H1 (cell line): Measurements from ENCODE around the gene ADAMTS9. TPM values are rescaled to one million over a fixed set of nuclear protein-coding genes. Genes with fewer than 3 reads are reported as not detected.
A peak's percentile ranks its signal among the peaks of the same experiment; 100 is the strongest.

Experiments used
- CTCF ChIA-PET: fragments of 300-600 bp; sonication (Branson Sonifier 250); formaldehyde crosslinking; loops from one replicate; lab custom pipeline; 2021; ENCODE audit not compliant: partially characterized antibody; lab: Charles Lee
- POLR2A ChIA-PET: fragments of 300-600 bp; sonication (Branson Sonifier 250); formaldehyde crosslinking; loops from one replicate; lab custom pipeline; 2021; ENCODE audit warnings: inconsistent platforms; ENCODE audit not compliant: partially characterized antibody; lab: Charles Lee
- DNase-seq, 2 experiments: peaks; one replicate each; pipeline versions ENCODE4 v3.0.0 to v3.0.0-alpha.2; 2010 to 2022; ENCODE audit warnings: low spot score in 2 of 2, low read depth in 1 of 2, mixed read lengths in 1 of 2
- FAIRE-seq: peaks from 2 replicates; lab custom pipeline; 2011; peaks lifted over from hg19 to GRCh38; lab: Jason Lieb, UNC
- H2AFZ ChIP-seq: 2 replicates; pipeline ENCODE4 v1.8.1; 2012; ENCODE audit warnings: low read length, inconsistent platforms
- H2AK5ac ChIP-seq: 2 replicates; pipeline ENCODE4 v1.6.1; 2013; ENCODE audit warnings: low read depth, low read length
- H2BK120ac ChIP-seq: replicated peaks from 2 replicates; pipeline ENCODE3; 2013; ENCODE audit warnings: low read depth, low read length, inconsistent platforms
- H2BK12ac ChIP-seq: 2 replicates; pipeline ENCODE4 v1.6.1; 2013; ENCODE audit warnings: low read depth, low read length
- H2BK15ac ChIP-seq: 2 replicates; pipeline ENCODE4 v1.6.1; 2013; ENCODE audit warnings: low read length
- H2BK20ac ChIP-seq: 2 replicates; pipeline ENCODE4 v1.6.1; 2013; ENCODE audit warnings: low read length
- H2BK5ac ChIP-seq: 2 replicates; pipeline ENCODE4 v1.6.1; 2013; ENCODE audit warnings: low read depth, low read length
- H3K14ac ChIP-seq: 2 replicates; pipeline ENCODE4 v1.6.1; 2013; ENCODE audit warnings: inconsistent platforms; ENCODE audit not compliant: insufficient read length
- H3K18ac ChIP-seq: 2 replicates; pipeline ENCODE4 v1.6.1; 2013; ENCODE audit warnings: low read length; ENCODE audit errors: extremely low read depth
- H3K23ac ChIP-seq: 2 replicates; pipeline ENCODE4 v1.6.1; 2013; ENCODE audit warnings: inconsistent platforms; ENCODE audit not compliant: insufficient read length
- H3K23me2 ChIP-seq: 2 replicates; pipeline ENCODE4 v1.6.1; 2013; ENCODE audit warnings: low read depth, low read length
- H3K27ac ChIP-seq: 2 replicates; pipeline ENCODE4 v1.6.1; 2011; ENCODE audit warnings: low read depth, low read length, inconsistent platforms
- H3K27me3 ChIP-seq, 4 experiments: replicated peaks in 1 of 4; 1 replicate in 1 of 4; 2 replicates in 3 of 4; pipeline versions ENCODE4 v1.6.1 to v1.8.1; 2011 to 2013; ENCODE audit warnings: low read length in 3 of 4, mild to moderate bottlenecking in 3 of 4, inconsistent platforms in 2 of 4, mixed read lengths in 2 of 4, moderate library complexity in 1 of 4; ENCODE audit not compliant: control insufficient read depth in 3 of 4, insufficient read depth in 3 of 4; ENCODE audit errors: extremely low read depth in 1 of 4
- H3K36me3 ChIP-seq, 4 experiments: 2 replicates each; pipeline versions ENCODE4 v1.6.1 to v1.8.1; 2011 to 2013; ENCODE audit warnings: mild to moderate bottlenecking in 4 of 4, low read length in 3 of 4, moderate library complexity in 2 of 4, control low read depth in 1 of 4, inconsistent platforms in 1 of 4; ENCODE audit not compliant: insufficient read depth in 4 of 4, control insufficient read depth in 2 of 4
- H3K4ac ChIP-seq: replicated peaks from 2 replicates; pipeline ENCODE3; 2013; ENCODE audit warnings: low read length, low read depth, mixed read lengths, inconsistent platforms; ENCODE audit not compliant: insufficient read length
- H3K4me1 ChIP-seq, 4 experiments: replicated peaks in 1 of 4; 1 replicate in 1 of 4; 2 replicates in 3 of 4; pipeline versions ENCODE4 v1.6.1 to v1.8.1; 2011 to 2013; ENCODE audit warnings: low read length in 3 of 4, inconsistent platforms in 2 of 4, mixed read lengths in 1 of 4; ENCODE audit not compliant: insufficient read depth in 4 of 4, control insufficient read depth in 3 of 4
- H3K4me2 ChIP-seq, 2 experiments: 2 replicates each; pipeline versions ENCODE4 v1.6.1 to v1.8.1; 2011 to 2013; ENCODE audit warnings: low read depth in 2 of 2, low read length in 2 of 2, control low read depth in 1 of 2, inconsistent platforms in 1 of 2, mild to moderate bottlenecking in 1 of 2; ENCODE audit not compliant: insufficient read depth in 1 of 2
- H3K4me3 ChIP-seq, 4 experiments: fragments of 200-600, 300-600 bp in 1 of 4; sonication (generic), shearing (Covaris generic), sonication (Bioruptor Twin) in 1 of 4; 2 replicates each; pipeline versions ENCODE4 v1.5.1 to v1.8.1; 2011 to 2016; ENCODE audit warnings: low read length in 4 of 4, low read depth in 3 of 4, control low read depth in 2 of 4, inconsistent platforms in 2 of 4, mild to moderate bottlenecking in 2 of 4, mixed read lengths in 1 of 4, moderate library complexity in 1 of 4; ENCODE audit not compliant: insufficient read depth in 2 of 4; ENCODE audit errors: extremely low read depth in 1 of 4
- H3K56ac ChIP-seq: replicated peaks from 2 replicates; pipeline ENCODE3; 2013; ENCODE audit warnings: low read depth, mild to moderate bottlenecking, mixed read lengths, low read length, inconsistent platforms; ENCODE audit not compliant: insufficient read length
- H3K79me1 ChIP-seq: 2 replicates; pipeline ENCODE4 v1.6.1; 2013; ENCODE audit warnings: low read depth, low read length, control low read depth
- H3K79me2 ChIP-seq, 2 experiments: 2 replicates each; pipeline versions ENCODE4 v1.6.1 to v1.8.1; 2012 to 2013; ENCODE audit warnings: low read length in 2 of 2, mild to moderate bottlenecking in 2 of 2, inconsistent platforms in 1 of 2; ENCODE audit not compliant: insufficient read depth in 2 of 2, control insufficient read depth in 1 of 2
- H3K9ac ChIP-seq, 4 experiments: replicated peaks in 1 of 4; 1 replicate in 1 of 4; 2 replicates in 3 of 4; pipeline versions ENCODE4 v1.6.1 to v1.8.1; 2011 to 2013; ENCODE audit warnings: low read depth in 3 of 4, low read length in 3 of 4, control low read depth in 2 of 4, mild to moderate bottlenecking in 2 of 4, moderate library complexity in 2 of 4, inconsistent platforms in 1 of 4; ENCODE audit errors: extremely low read depth in 1 of 4
- H3K9me3 ChIP-seq, 2 experiments: 2 replicates each; pipeline versions ENCODE4 v1.6.1 to v1.8.1; 2012 to 2013; ENCODE audit warnings: mild to moderate bottlenecking in 2 of 2, moderate library complexity in 2 of 2, control low read depth in 1 of 2, inconsistent platforms in 1 of 2, low read depth in 1 of 2, low read length in 1 of 2, mixed read lengths in 1 of 2; ENCODE audit not compliant: insufficient read depth in 2 of 2
- H4K20me1 ChIP-seq, 2 experiments: replicated peaks in 1 of 2; 2 replicates each; pipeline versions ENCODE3 to v1.8.1; 2011 to 2013; ENCODE audit warnings: inconsistent platforms in 2 of 2, low read length in 2 of 2, mild to moderate bottlenecking in 1 of 2; ENCODE audit not compliant: insufficient read depth in 2 of 2, control insufficient read depth in 1 of 2
- H4K5ac ChIP-seq: 2 replicates; pipeline ENCODE4 v1.6.1; 2013; ENCODE audit warnings: low read length, low read depth, mixed read lengths, inconsistent platforms; ENCODE audit not compliant: insufficient read length
- H4K8ac ChIP-seq: 2 replicates; pipeline ENCODE4 v1.8.0; 2013; ENCODE audit warnings: mild to moderate bottlenecking, moderate library complexity, low read length, inconsistent platforms; ENCODE audit not compliant: insufficient read depth; ENCODE audit errors: extremely low read depth
- H4K91ac ChIP-seq: replicated peaks from 2 replicates; pipeline ENCODE3; 2013; ENCODE audit warnings: low read length, mixed read lengths, inconsistent platforms; ENCODE audit not compliant: insufficient read length
- HDAC6 ChIP-seq: IDR thresholded peaks from one replicate; pipeline ENCODE4 v1.7.1; 2012; ENCODE audit warnings: low read depth, mild to moderate bottlenecking, inconsistent platforms, low read length, moderate library complexity
- WGBS, 2 experiments: shearing (Covaris generic) in 1 of 2; methylation state at CpG; one replicate each; pipeline versions ENCODE4 v1.1.6 to v1.1.7; 2013 to 2015; ENCODE audit warnings: low lambda C conversion rate in 2 of 2, mixed read lengths in 2 of 2, inconsistent platforms in 1 of 2, low coverage in 1 of 2, missing lambda C conversion rate in 1 of 2; ENCODE audit not compliant: insufficient replicate concordance in 2 of 2, insufficient coverage in 1 of 2, insufficient read length in 1 of 2; ENCODE audit errors: extremely low coverage in 1 of 2, missing lambda C conversion rate in 1 of 2; 5-methylcytosine and 5-hydroxymethylcytosine counted together
- polyA plus RNA-seq, 7 experiments: library from polyadenylated mRNA; depleted of rRNA in 3 of 7; stranded (reverse) in 5 of 7; unstranded in 2 of 7; fragments of >200 nt in 5 of 7; fragments of 200-250 nt in 2 of 7; gene quantifications; 1 replicate in 5 of 7; 2 replicates in 1 of 7; 4 replicates in 1 of 7; pipeline versions ENCODE4 v1.2.1 to v1.2.3, GENCODE V29; 2011 to 2013; ENCODE audit warnings: missing spikeins in 2 of 7, mixed read lengths in 2 of 7
- total RNA-seq: library from RNA; stranded (reverse); fragmentation: NEBNext Ultra II Directional; extraction: Animal tissue kit (Norgen Biotek cat#: 25700); gene quantifications from 2 replicates; pipeline ENCODE4 v1.2.1, GENCODE V29; 2021

The ADAMTS9 gene
- total and polyA plus RNA-seq, 2 of the 8 experiments (the other 6 are each of a cell fraction or from before 2014, with no cell fraction given): 0.20 to 0.41 TPM

GRCh38 chr3:64490180-64490724 is 197.5 kb downstream of the ADAMTS9 start:
- H2BK20ac ChIP-seq: peak overlapping the region; percentile 75; the same call in 1 of the 2 replicates
- H3K14ac ChIP-seq: no peak overlapping the region
- FAIRE-seq (no peak), DNase-seq (no peak)
- H3K36me3 ChIP-seq: no peaks in the 10 kb centered on the region
- peak overlapping the region; percentile 44 for H3K4ac ChIP-seq
- H2BK12ac ChIP-seq: 0 out of 2 replicates have a peak overlapping the region, but pooled peaks have one; percentile 20
- H3K4me2 ChIP-seq: peak overlapping the region in 1 of 2 experiments; percentile 67; a peak in 1 of 4 replicates
- no peak overlapping the region for H2BK120ac ChIP-seq
- no peak for TF ChIP-seq HDAC6
- no peak overlapping the region for H2BK5ac ChIP-seq
- no peak overlapping the region; the same call in 1 of the 2 replicates for H4K8ac ChIP-seq
- H4K20me1 ChIP-seq: no peaks in the 10 kb centered on the region
- no peaks in the 10 kb centered on the region for H3K79me2 ChIP-seq
- H3K18ac ChIP-seq: no peak overlapping the region
- no peak overlapping the region for H3K4me3 ChIP-seq
- H2AK5ac ChIP-seq: no peak overlapping the region
- H4K91ac ChIP-seq: peak overlapping the region; percentile 48
- H3K23ac ChIP-seq: no peak overlapping the region
- ChIA-PET POLR2A (no interaction called here), CTCF (interaction anchor here (0.8 to 1.7 kb wide), 3 partner anchors 27 to 116 kb away, joined by 3 to 5 read pairs (median 3); no protein-coding TSS in a partner anchor)
- no peak overlapping the region for H3K9ac ChIP-seq
- peak overlapping the region; percentile 49 for H2BK15ac ChIP-seq
- H3K4me1 ChIP-seq: peaks cover 18 to 27% (median 21%) of the 10 kb centered on the region in 4 experiments
- 79% methylated on average over 6 of the region's 6 CpGs; no CpG with 5 or more reads in 1 of the 2 experiments for WGBS, 2 experiments
- H3K79me1 ChIP-seq: no peaks in the 10 kb centered on the region
- no peak overlapping the region for H3K56ac ChIP-seq
- H2AFZ ChIP-seq: 0 out of 2 replicates have a peak overlapping the region, but pooled peaks have one; percentile 1
- H4K5ac ChIP-seq: no peak overlapping the region
- H3K27ac ChIP-seq: no peak overlapping the region
- H3K27me3 ChIP-seq: peaks cover 0 to 8% (median 7%) of the 10 kb centered on the region in 4 experiments; a peak in 3 of 7 replicates
- H3K23me2 ChIP-seq: no peaks in the 10 kb centered on the region
- H3K9me3 ChIP-seq: no peaks in the 10 kb centered on the region
